Measurements from ENCODE around the gene POLR2L. TPM values are rescaled to one million over a fixed set of nuclear protein-coding genes. Genes with fewer than 3 reads are reported as not detected.

POLR2L gene
- total RNA-seq, 1 experiment from 2014 or later = 118 TPM

DNA sequence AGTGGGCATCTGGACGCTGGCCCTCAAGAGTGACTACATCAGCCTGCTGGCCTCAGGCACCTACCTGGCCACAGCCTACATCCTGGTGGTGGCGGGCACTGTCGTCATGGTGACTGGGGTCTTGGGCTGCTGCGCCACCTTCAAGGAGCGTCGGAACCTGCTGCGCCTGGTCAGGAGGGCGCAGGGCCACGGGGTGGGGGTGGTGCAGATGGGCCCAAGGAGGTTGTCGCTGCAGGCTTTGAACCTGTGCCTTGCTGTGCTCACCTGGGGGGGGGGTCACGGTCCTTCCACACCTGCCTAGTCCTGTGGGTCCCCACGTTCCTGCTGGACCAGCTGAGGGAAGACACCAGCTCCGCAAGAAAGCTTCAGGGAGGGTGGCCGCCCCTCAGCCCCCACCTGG is 6.1 kb downstream of the POLR2L start:
- TF ChIP-seq, protein P1, sequence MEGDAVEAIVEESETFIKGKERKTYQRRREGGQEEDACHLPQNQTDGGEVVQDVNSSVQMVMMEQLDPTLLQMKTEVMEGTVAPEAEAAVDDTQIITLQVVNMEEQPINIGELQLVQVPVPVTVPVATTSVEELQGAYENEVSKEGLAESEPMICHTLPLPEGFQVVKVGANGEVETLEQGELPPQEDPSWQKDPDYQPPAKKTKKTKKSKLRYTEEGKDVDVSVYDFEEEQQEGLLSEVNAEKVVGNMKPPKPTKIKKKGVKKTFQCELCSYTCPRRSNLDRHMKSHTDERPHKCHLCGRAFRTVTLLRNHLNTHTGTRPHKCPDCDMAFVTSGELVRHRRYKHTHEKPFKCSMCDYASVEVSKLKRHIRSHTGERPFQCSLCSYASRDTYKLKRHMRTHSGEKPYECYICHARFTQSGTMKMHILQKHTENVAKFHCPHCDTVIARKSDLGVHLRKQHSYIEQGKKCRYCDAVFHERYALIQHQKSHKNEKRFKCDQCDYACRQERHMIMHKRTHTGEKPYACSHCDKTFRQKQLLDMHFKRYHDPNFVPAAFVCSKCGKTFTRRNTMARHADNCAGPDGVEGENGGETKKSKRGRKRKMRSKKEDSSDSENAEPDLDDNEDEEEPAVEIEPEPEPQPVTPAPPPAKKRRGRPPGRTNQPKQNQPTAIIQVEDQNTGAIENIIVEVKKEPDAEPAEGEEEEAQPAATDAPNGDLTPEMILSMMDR (IDR thresholded peaks at IDR 0.05; ENCODE audit: unreplicated experiment) = no peak
- Mint-ChIP-seq H3K4me1 (ENCODE audit: insufficient read depth, unreplicated experiment) (peaks cover 33% of the 10 kb centered on the region), H3K27ac (ENCODE audit: low read depth, unreplicated experiment) (no peak overlapping the region), H3K9me3 (ENCODE audit: unreplicated experiment) (no peaks in the 10 kb centered on the region), H3K4me3 (ENCODE audit: unreplicated experiment) (no peak overlapping the region), H3K27me3 (ENCODE audit: insufficient read depth, unreplicated experiment) (no peaks in the 10 kb centered on the region), H3K36me3 (ENCODE audit: insufficient read depth, unreplicated experiment) (peaks cover 77% of the 10 kb centered on the region)
- POLR2A ChIA-PET = interaction anchor here (0.6 to 11.4 kb wide), 5 partner anchors 7 to 1678 kb away, joined by 3 to 274 read pairs (median 3); partner anchors contain the start of gene PNPLA2
- no TSS peak for BruUV-seq (replicated peaks)
- no peak for DNase-seq (ENCODE audit: unreplicated experiment)
- CTCF ChIA-PET = no interaction called here
- intact Hi-C loops (cut with micrococcal nuclease) = no loop called here

DNA sequence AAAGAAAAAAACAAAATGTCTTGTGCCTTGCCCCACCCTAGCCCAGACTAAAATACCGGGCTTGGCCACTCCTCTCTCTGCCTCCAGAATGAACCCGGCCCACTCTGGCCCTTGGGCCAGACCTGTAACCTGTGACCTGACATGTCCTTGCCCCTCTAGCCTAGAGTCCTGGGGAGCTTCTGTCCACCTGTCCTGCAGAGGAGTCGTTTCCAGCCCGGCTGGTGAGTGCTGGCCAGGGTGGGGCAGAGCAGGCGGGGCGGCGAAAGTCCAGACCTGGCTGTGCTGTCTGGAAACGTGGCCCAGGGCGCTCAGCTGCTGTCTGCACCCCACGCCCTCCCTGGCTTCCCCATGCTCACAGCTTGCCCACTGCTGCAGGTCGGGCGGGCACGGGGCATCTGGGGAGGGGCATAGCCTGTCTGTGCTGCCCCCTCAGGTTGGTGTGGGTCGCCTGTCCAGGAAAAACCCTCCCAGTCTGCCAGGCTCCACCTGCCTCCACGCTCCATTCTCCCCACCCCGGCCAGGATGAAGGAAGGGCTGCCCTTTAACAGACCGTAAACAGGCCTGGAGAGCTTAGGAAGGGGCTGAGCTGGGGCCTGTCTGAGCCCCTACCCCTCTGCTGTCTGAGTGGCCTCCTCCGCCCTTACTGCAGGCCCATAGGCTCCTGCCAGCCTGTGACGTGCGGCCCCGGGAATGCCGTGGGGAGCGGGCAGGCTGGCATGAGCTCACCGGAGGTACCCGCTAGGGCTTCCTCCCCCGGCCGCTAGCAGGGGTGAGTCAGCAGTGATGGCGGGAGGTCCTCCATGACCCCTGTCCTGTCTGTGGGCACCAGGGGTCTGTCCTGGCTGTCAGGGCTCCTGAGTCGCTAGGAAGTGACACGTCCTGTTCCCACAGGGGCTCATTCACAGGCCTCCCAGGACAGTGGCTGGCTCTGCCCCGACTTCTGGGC is 7.7 kb downstream of the POLR2L start:
- H3K9me3 Mint-ChIP-seq (ENCODE audit: unreplicated experiment) = no peaks in the 10 kb centered on the region
- no peaks in the 10 kb centered on the region for H3K27me3 Mint-ChIP-seq (ENCODE audit: insufficient read depth, unreplicated experiment)
- peak overlapping the region; percentile 81 for H3K4me3 Mint-ChIP-seq (ENCODE audit: unreplicated experiment)
- H3K36me3 Mint-ChIP-seq (ENCODE audit: insufficient read depth, unreplicated experiment) = peaks cover 60% of the 10 kb centered on the region
- intact Hi-C loops (cut with micrococcal nuclease) = loop anchor here (1.0 kb wide), 1 partner anchor 15 kb away; no protein-coding TSS in a partner anchor
- ChIA-PET CTCF (interaction anchor here (0.8 to 1.6 kb wide), 4 partner anchors 10 to 87 kb away, joined by 3 to 6 read pairs (median 4); no protein-coding TSS in a partner anchor), POLR2A (interaction anchor here (0.7 to 11.4 kb wide), 21 partner anchors 9 to 301 kb away, joined by 3 to 274 read pairs (median 6); partner anchors contain the start of genes EPS8L2, PHRF1, PIDD1 and PNPLA2)
- TF ChIP-seq, protein P1 (IDR thresholded peaks at IDR 0.05; ENCODE audit: unreplicated experiment) = no peak
- peaks cover 24% of the 10 kb centered on the region for H3K4me1 Mint-ChIP-seq (ENCODE audit: insufficient read depth, unreplicated experiment)
- TSS peak; percentile 59 for BruUV-seq (replicated peaks)
- peak overlapping the region; percentile 94 for H3K27ac Mint-ChIP-seq (ENCODE audit: low read depth, unreplicated experiment)
- DNase-seq (ENCODE audit: unreplicated experiment) = peak; percentile 92

DNA sequence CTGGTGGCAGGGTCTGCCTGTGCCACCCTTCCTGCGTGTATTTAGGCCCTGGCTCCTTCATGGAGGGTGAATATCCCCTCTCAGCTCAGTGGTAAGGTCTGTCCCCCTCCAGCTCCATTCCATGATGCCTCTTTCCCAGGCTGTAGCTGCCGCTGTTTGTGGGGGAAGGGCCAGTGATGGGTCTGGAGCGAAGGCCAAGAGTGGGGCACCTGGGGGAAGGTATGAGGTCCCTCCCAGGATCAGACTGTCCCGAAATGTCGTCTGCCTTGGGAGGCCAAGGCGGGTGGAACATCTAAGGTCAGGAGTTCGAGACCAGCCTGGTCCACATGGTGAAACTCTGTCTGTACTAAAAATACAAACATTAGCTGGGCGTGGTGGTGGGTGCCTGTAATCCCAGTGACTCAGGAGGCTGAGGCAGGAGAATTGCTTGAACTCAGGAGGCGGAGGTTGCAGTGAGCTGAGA is 8.4 kb downstream of the POLR2L start:
- POLR2A ChIA-PET = interaction anchor here (0.6 to 11.4 kb wide), 22 partner anchors 9 to 300 kb away, joined by 3 to 274 read pairs (median 6); partner anchors contain the start of genes EPS8L2, GATD1, PHRF1 and PIDD1
- H3K9me3 Mint-ChIP-seq (ENCODE audit: unreplicated experiment) = no peaks in the 10 kb centered on the region
- intact Hi-C loops (cut with micrococcal nuclease) = loop anchor here (1.0 kb wide), 1 partner anchor 15 kb away; no protein-coding TSS in a partner anchor
- peaks cover 53% of the 10 kb centered on the region for H3K36me3 Mint-ChIP-seq (ENCODE audit: insufficient read depth, unreplicated experiment)
- peaks cover 21% of the 10 kb centered on the region for H3K4me1 Mint-ChIP-seq (ENCODE audit: insufficient read depth, unreplicated experiment)
- peak overlapping the region; percentile 94 for H3K27ac Mint-ChIP-seq (ENCODE audit: low read depth, unreplicated experiment)
- no TSS peak for BruUV-seq (replicated peaks)
- no peaks in the 10 kb centered on the region for H3K27me3 Mint-ChIP-seq (ENCODE audit: insufficient read depth, unreplicated experiment)
- TF ChIP-seq, protein P1 (IDR thresholded peaks at IDR 0.05; ENCODE audit: unreplicated experiment) = no peak
- CTCF ChIA-PET = interaction anchor here (0.7 to 1.6 kb wide), 3 partner anchors 10 to 86 kb away, joined by 3 to 6 read pairs (median 3); no protein-coding TSS in a partner anchor
- DNase-seq (ENCODE audit: unreplicated experiment) = peak; percentile 57
- H3K4me3 Mint-ChIP-seq (ENCODE audit: unreplicated experiment) = peak overlapping the region; percentile 81

Data from MCF 10A (cell line).